Transverse colon (tissue), 4 donors: Measurements from ENCODE around the gene CYP26A1. TPM values are rescaled to one million over a fixed set of nuclear protein-coding genes. Genes with fewer than 3 reads are reported as not detected.

Experiments
- DNase-seq: peaks from one replicate; pipeline ENCODE4 v3.0.0-alpha.2; 2019
- H3K27ac ChIP-seq, 4 donors: fragments of 200-600 bp; sonication (generic); 2 replicates each; pipeline ENCODE4 v1.5.1; 2016 to 2018; ENCODE audit warnings: inconsistent platforms in 4 of 4
- H3K27me3 ChIP-seq: fragments of 200-600 bp; sonication (generic); 2 replicates; pipeline ENCODE4 v1.5.1; 2017; ENCODE audit warnings: inconsistent platforms
- H3K36me3 ChIP-seq, 4 donors: fragments of 200-600 bp; sonication (generic); 2 replicates each; pipeline ENCODE4 v1.5.1; 2017 to 2019; ENCODE audit warnings: inconsistent platforms in 4 of 4
- H3K4me1 ChIP-seq, 4 donors: fragments of 200-600 bp; sonication (generic); 2 replicates each; pipeline ENCODE4 v1.5.1; 2017 to 2020; ENCODE audit warnings: inconsistent platforms in 4 of 4
- H3K4me3 ChIP-seq, 4 donors: fragments of 200-600 bp; sonication (generic); 1 replicate in 1 of 4; 2 replicates in 3 of 4; pipeline versions ENCODE4 v1.5.1 to v1.6.1; 2017 to 2019; ENCODE audit warnings: inconsistent platforms in 4 of 4
- H3K9me3 ChIP-seq, 2 donors: fragments of 200-600 bp; sonication (generic); 2 replicates each; pipeline ENCODE4 v1.5.1; 2017 to 2019; ENCODE audit warnings: inconsistent platforms in 2 of 2
- EP300 ChIP-seq: sonication (generic); formaldehyde crosslinking; IDR thresholded peaks from one replicate; pipeline ENCODE4 v1.6.1; 2017; ENCODE audit warnings: antibody characterized with exemption, low read depth
- POLR2A ChIP-seq: fragments of 450-650 bp; IDR thresholded peaks from one replicate; pipeline ENCODE4 v1.6.1; 2016; ENCODE audit warnings: antibody characterized with exemption, mild to moderate bottlenecking, moderate library complexity
- POLR2AphosphoS5 ChIP-seq, 3 donors: sonication (generic); formaldehyde crosslinking; IDR thresholded peaks; one replicate each; pipeline ENCODE4 v1.6.1; 2016; ENCODE audit warnings: antibody characterized with exemption in 3 of 3
- WGBS, 2 donors: methylation state at CpG; one replicate each; pipeline ENCODE4 v1.1.5; 2018; ENCODE audit warnings: low coverage in 1 of 2; 5-methylcytosine and 5-hydroxymethylcytosine counted together
- in situ Hi-C, 4 donors: fragments of 200-750 bp; cut with MboI; loops; one replicate each; pipeline versions ENCODE4 v1.15.0 to v1.15.1; 2017; ENCODE audit warnings: low sequenced_read_pairs in 3 of 4, low pct_ligation_motif_present in 1 of 4, low pct_unique_long_range_greater_than_20kb in 1 of 4
- intact Hi-C: fragments of 100-400 bp; cut with DNase I; formaldehyde crosslinking; loops from one replicate; pipeline ENCODE4 v1.15.1; 2023; ENCODE audit warnings: low total_unique reads
- total RNA-seq, 4 donors: library from RNA; depleted of rRNA; stranded (reverse); fragments of >200 nt; gene quantifications; one replicate each; pipeline ENCODE4 v1.1.0, GENCODE V29; 2016
- TF ChIP-seq, protein P1 (sequence below), 5 experiments: fragments of 200-600 bp in 3 of 5; fragments of 450-650 bp in 2 of 5; sonication (generic) in 3 of 5; IDR thresholded peaks; 1 replicate in 2 of 5; 2 replicates in 3 of 5; pipeline ENCODE4 v1.5.1; 2016 to 2017; ENCODE audit warnings: antibody characterized with exemption in 5 of 5, inconsistent platforms in 3 of 5, mild to moderate bottlenecking in 2 of 5, moderate library complexity in 1 of 5

Gene CYP26A1
- total RNA-seq, 4 donors from 2014 or later = not detected

DNA sequence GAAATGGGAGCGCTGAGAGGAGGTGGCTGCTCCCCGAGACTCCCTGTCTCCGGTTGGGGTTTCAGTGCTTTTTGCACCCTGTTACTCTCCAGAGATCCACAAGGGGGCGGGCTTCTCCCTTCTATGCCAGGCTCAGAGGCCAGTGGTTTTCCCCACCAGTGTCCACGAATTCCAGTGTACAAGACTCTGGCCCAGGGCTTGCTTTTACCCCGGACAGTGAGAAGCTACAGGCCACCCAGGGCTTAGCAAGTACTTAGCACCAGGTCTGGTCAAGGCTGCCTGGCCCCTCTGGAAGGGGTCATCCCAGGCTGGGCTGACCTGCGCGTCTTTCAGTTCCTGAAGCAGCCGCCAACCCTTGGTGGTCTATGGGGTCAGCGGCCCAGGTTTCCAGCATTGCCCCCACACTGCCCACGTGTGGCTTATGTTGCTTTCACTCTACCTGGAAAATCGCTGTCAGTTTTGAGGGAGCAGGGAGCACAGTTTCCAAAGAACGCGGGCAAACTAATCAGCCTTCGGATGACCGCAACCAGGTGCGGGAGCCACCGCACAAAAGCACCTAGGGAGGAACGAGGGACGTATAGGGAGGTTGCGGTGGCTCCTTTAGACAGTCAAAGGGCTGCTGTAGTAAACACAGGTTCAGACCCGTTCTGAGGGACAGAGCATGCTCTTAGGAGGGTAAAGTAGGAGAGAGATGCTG, 6.8 kb downstream of the CYP26A1 start:
- intact Hi-C loops (loop anchor here (10.0 kb wide), 1 partner anchor 214 kb away; no protein-coding TSS in a partner anchor), in situ Hi-C loops (loop anchor here in 2 of 4 donors (10.0 to 25.0 kb wide), 3 partner anchors 214 to 432 kb away; no protein-coding TSS in a partner anchor)
- Histone ChIP-seq H3K36me3 (no peaks in the 10 kb centered on the region), H3K9me3 (no peaks in the 10 kb centered on the region), H3K4me3 (no peak overlapping the region), H3K4me1 (peaks cover 0 to 6% (median 0%) of the 10 kb centered on the region in 4 donors), H3K27ac (no peak overlapping the region), H3K27me3 (peaks cover 52% of the 10 kb centered on the region)
- no peak for TF ChIP-seq POLR2A
- TF ChIP-seq, protein P1, sequence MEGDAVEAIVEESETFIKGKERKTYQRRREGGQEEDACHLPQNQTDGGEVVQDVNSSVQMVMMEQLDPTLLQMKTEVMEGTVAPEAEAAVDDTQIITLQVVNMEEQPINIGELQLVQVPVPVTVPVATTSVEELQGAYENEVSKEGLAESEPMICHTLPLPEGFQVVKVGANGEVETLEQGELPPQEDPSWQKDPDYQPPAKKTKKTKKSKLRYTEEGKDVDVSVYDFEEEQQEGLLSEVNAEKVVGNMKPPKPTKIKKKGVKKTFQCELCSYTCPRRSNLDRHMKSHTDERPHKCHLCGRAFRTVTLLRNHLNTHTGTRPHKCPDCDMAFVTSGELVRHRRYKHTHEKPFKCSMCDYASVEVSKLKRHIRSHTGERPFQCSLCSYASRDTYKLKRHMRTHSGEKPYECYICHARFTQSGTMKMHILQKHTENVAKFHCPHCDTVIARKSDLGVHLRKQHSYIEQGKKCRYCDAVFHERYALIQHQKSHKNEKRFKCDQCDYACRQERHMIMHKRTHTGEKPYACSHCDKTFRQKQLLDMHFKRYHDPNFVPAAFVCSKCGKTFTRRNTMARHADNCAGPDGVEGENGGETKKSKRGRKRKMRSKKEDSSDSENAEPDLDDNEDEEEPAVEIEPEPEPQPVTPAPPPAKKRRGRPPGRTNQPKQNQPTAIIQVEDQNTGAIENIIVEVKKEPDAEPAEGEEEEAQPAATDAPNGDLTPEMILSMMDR (IDR thresholded peaks at IDR 0.05) = peak; percentile 78 to 87 (median 80)
- DNase-seq = peak; percentile 52
- WGBS, 2 donors = 61 to 76% methylated on average over 6 to 22 of the region's 22 CpGs

DNA sequence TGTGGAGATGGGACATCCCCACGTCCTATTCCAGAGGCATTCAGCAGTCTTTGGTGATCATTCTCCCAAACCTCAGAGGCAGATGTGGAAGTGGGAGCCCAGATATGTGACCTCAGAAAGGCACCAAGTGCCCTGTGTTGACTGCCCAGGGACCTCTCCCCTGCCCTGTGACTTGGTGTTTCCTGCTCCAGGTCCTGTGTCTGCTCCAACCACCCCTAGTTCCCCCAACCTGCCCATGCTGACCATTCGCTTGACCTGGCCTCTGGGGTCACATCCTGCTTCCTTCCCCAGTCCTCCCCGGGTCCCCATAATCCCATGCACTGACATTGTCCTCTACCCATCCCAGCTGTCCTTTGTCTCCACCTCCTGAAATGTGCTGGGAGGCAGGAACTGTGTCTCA, 7.6 kb downstream of the CYP26A1 start:
- 69% methylated on average over 3 of the region's 3 CpGs; no CpG with 5 or more reads in 1 of the 2 donors for WGBS, 2 donors

DNA sequence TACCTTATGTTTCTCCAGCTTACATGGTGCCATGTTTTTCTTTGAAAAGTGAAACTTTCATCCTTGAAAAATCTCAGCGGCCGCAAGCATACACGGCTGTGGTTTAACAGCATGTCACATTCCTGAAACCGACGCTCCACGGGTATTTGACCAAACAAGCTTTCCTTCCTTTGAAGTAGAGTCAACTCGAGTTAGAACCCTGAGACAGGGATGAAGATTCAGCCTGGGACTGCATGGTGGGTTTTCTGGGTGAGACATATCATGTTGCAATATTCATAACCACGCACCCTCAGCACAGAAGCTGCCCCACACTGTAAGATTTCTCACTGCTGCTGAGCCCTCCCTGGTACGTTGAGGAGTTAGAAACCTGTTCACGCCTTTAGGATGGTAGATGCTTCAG, 8.1 kb downstream of the CYP26A1 start:
- in situ Hi-C loops = loop anchor here in 2 of 4 donors (10.0 to 25.0 kb wide), 3 partner anchors 213 to 430 kb away; no protein-coding TSS in a partner anchor
- WGBS, 2 donors = 79 to 84% methylated on average over 2 to 10 of the region's 10 CpGs
- no peak overlapping the region for H3K27ac ChIP-seq
- H3K27me3 ChIP-seq = peaks cover 38% of the 10 kb centered on the region
- intact Hi-C loops = loop anchor here (10.0 kb wide), 1 partner anchor 213 kb away; no protein-coding TSS in a partner anchor
- no peaks in the 10 kb centered on the region for H3K9me3 ChIP-seq
- no peak overlapping the region for H3K4me3 ChIP-seq
- H3K36me3 ChIP-seq = no peaks in the 10 kb centered on the region
- DNase-seq = no peak
- peaks cover 0 to 6% (median 0%) of the 10 kb centered on the region in 4 donors for H3K4me1 ChIP-seq
- no peak for TF ChIP-seq POLR2AphosphoS5 (IDR thresholded peaks at IDR 0.05)
- no peak for TF ChIP-seq EP300
- TF ChIP-seq POLR2A = no peak
- TF ChIP-seq, protein P1 (IDR thresholded peaks at IDR 0.05) = no peak

More for the DNA sequence above, 7.6 kb downstream of the CYP26A1 start:
- Histone ChIP-seq H3K9me3 (no peaks in the 10 kb centered on the region), H3K27me3 (peaks cover 44% of the 10 kb centered on the region), H3K27ac (no peak overlapping the region), H3K4me3 (no peak overlapping the region), H3K4me1 (peaks cover 0 to 6% (median 0%) of the 10 kb centered on the region in 4 donors), H3K36me3 (no peaks in the 10 kb centered on the region)
- in situ Hi-C loops (loop anchor here in 2 of 4 donors (10.0 to 25.0 kb wide), 3 partner anchors 213 to 431 kb away; no protein-coding TSS in a partner anchor), intact Hi-C loops (loop anchor here (10.0 kb wide), 1 partner anchor 213 kb away; no protein-coding TSS in a partner anchor)
- no peak for TF ChIP-seq EP300
- no peak for TF ChIP-seq POLR2A
- no peak for TF ChIP-seq POLR2AphosphoS5 (IDR thresholded peaks at IDR 0.05)
- TF ChIP-seq, protein P1 (IDR thresholded peaks at IDR 0.05) = no peak
- no peak for DNase-seq

DNA sequence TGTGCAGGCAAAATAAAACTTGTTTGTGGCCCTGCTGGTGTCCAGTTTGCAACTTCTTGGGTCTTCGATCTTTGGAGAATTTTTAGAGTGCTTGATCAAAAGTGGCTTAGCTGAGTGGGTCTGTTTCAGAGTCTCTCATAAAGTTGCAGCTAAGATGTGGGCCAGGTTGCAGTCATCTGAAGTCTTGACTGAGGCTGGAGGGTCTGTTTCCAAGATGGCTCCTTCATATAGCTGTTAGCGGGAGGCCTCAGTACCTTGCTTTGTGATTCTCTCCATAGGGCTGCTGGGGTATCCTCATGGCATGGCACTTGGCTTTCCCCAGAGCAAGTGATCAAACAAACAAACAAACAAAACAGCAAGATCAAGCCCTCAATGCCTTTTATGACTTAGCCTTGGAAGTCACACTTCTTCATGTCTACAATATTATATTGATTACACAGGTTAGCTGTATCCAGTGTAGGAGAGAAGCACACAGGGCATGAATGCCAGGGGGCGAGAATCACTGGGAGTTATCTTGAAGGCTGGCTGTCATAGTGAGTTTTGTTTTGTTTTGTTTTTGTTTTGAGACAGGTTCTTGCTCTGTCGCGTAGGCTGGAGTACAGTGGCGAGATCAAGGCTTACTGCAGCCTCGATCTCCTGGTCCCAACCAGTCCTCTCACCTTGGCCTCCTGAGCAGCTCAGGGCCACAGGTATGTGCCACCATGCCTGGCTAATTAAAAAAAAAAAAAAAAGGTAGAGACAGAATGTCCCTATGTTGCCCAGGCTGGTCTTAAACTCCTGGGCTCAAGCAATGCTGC, 10.2 kb downstream of the CYP26A1 start:
- in situ Hi-C loops (loop anchor here in 2 of 4 donors (10.0 to 25.0 kb wide), 3 partner anchors 211 to 428 kb away; no protein-coding TSS in a partner anchor), intact Hi-C loops (loop anchor here (10.0 kb wide), 1 partner anchor 211 kb away; no protein-coding TSS in a partner anchor)
- Histone ChIP-seq H3K36me3 (no peaks in the 10 kb centered on the region), H3K27me3 (peaks cover 17% of the 10 kb centered on the region), H3K9me3 (no peaks in the 10 kb centered on the region), H3K4me1 (peaks cover 0 to 6% (median 0%) of the 10 kb centered on the region in 4 donors), H3K4me3 (no peak overlapping the region), H3K27ac (no peak overlapping the region)
- DNase-seq = no peak
- 84 to 90% methylated on average over 5 to 7 of the region's 7 CpGs for WGBS, 2 donors
- TF ChIP-seq, protein P1 (IDR thresholded peaks at IDR 0.05) = no peak
- TF ChIP-seq POLR2A (no peak), POLR2AphosphoS5 (IDR thresholded peaks at IDR 0.05) (no peak), EP300 (no peak)
